ENCODE results near the gene SMAD6. TPM values are rescaled to one million over a fixed set of nuclear protein-coding genes. Genes with fewer than 3 reads are reported as not detected.

SMAD6 gene
- polyA plus RNA-seq, 1 donor, result 25.4 TPM

- no peak for DNase-seq
These were observed 508 bp upstream of the SMAD6 start for GRCh38 chr15:66701422-66702034.

DNA sequence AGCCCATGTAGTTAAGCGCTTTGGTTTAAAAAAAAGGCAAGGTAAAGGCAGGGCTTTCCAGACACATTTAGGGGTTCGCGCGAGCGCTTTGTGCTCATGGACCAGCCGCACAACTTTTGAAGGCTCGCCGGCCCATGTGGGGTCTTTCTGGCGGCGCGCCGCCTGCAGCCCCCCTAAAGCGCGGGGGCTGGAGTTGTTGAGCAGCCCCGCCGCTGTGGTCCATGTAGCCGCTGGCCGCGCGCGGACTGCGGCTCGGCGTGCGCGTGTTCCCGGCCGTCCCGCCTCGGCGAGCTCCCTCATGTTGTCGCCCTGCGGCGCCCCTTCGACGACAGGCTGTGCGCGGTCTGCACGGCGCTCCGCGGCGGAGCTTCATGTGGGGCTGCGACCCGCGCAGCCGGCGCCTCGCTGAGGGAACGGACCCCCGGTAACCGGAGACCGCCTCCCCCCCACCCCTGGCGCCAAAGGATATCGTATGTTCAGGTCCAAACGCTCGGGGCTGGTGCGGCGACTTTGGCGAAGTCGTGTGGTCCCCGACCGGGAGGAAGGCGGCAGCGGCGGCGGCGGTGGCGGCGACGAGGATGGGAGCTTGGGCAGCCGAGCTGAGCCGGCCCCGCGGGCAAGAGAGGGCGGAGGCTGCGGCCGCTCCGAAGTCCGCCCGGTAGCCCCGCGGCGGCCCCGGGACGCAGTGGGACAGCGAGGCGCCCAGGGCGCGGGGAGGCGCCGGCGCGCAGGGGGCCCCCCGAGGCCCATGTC, 927 bp downstream of the SMAD6 start:
- DNase-seq, result no peak

GRCh38 chr15:66703540-66703941, 1.5 kb downstream of the SMAD6 start:
- no peak for DNase-seq

DNA sequence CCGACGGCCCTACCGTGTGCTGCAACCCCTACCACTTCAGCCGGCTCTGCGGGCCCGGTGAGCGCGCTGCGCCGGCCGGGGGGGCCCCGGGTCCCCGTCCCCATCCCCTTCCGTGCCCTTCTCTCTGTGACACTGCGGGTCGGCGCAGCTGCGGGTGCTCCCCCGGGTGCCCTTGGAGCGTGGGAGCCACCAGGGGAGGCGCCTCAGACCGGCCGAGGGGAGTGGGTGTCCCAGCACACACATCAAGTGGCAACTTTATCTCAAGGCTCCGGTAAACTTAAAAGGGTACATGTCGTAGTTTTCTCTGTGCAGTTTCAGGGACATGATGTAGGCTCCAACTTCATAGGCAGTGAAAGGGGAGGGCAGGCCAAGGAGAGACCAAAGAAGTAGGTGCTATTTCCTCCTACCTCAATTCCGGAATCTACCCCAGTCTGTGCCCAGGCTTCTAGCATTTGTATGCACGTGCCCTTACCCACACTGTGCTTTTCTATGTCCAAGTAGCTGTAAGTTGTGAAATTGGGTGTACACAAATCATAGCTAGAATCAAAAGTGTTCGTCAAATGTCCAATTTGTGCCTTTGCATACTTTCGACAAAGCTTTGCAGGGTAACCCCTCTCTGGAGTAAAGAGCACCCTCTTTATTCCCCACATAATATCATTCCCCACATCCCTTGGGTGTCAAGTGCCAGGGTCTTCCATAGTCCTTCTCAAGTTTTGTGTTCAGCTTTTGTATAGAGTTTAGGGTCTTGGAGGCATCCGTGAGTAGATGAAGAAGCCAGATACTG, 2.2 kb downstream of the SMAD6 start:
- DNase-seq, result no peak

- DNase-seq, result no peak
These were observed 2.7 kb downstream of the SMAD6 start for GRCh38 chr15:66704803-66705153.

DNA sequence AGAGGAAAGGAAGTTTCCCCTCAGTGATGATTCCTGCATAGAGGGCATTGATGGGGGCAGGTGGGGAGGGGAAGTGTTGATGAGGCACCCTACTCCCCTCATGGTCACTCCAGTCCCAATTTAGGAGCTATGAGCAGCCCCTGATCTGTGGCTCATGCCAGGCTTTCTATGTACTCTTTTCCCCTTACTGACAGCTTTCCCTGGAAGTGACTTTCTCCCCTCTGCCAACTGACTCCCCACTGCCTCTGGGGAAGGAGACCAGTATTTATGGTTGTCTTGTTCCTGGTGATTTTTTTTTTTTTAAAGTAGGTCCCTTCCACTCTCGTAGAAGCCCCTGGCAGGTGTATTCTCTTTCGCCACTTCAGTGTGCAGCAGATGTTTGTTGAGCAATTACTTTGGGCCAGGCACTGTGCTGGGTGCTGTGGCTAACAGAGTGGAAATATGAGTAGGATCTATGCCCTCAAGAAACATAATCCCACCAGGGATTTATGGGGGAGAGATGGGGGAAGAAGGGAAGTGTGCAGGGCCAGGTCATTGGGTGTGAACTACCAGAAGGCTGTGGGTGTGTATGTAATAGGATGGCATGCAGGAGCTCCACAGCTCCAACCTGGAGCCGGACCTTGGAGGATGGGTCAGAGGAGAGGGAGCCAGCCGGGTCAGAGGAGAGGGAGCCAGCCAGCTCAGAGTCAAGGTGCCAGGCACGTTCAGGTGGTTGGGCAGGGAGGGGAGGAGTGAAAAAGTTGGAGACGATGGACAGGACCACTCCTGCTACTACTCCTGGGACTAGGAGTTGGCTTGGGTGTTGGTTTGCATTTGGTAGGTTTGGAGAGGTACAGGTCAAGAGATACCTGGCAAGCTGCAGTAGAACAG, 3.5 kb downstream of the SMAD6 start:
- DNase-seq, result no peak

DNA sequence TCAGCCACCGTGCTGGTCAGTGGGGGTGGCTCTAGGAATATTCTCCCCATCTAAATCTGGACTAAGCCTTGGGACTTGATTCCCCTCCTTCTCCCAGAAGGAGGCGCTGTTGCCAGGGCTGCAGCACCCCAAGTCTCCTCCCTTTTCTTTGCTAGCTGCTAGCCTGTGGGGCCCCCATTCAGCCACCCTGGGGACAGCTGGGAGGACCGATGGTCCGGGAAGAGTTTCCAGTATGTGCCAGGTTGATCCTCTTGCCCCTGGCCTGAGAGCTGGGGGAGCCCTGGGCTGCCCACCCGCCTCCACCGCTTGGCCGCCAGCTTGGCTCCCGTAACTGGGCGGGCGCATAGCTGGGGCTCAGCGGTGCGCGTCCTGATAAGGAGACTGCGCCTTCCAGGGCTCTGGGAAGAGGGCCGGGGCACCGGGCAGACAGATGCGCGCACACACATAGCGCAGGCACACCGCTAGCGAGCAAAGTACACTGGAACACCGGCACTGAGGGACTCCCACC, 4.2 kb downstream of the SMAD6 start:
- peak; percentile 64 for DNase-seq

DNA sequence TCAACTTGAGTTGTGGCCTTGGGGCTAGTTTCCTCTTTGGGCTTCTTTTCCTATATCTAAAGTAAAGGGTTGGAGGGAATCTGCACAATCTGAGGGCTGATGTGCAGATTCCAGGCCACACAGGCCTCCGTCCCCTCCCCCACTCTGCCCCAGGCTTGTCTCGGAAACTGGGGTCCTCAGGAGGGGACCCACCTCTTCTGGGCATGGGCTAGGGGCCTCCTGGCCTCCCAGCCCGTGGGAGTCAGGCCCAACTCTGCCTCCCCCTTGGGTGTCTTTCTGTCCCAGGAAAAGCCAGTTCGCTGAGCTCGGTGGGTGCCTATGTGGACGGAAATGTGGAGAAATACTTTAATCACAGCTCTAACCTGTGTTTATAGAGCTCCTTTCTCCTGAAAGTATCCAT, 4.8 kb downstream of the SMAD6 start:
- DNase-seq, result no peak

- DNase-seq, result peak; percentile 70
These were observed 5.5 kb downstream of the SMAD6 start for GRCh38 chr15:66707310-66708082.

DNA sequence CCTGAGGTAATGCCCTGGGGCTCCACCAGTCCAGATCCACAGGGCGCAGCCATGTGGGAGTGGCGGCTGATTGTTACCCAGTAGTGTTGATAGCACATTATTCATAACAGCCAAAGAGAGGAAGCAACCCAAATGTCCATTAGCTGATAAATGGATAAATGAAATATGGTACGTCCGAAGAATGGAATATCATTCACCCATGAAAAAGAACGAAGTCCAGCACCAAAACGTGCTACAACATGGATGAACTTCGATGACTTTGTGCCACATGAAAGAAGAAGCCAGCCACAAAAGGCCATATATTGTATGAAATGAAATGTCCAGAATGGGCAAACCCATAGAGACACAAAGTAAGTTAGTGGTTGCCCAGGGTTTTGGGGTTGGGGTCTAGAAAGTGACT, 6.4 kb downstream of the SMAD6 start:
- no peak for DNase-seq

GRCh38 chr15:66709884-66710283, 7.8 kb downstream of the SMAD6 start:
- DNase-seq, result no peak

- DNase-seq, result no peak
These were observed 9.2 kb downstream of the SMAD6 start for GRCh38 chr15:66711260-66711659.

GRCh38 chr15:66711862-66712261, 9.8 kb downstream of the SMAD6 start:
- DNase-seq, result no peak

DNA sequence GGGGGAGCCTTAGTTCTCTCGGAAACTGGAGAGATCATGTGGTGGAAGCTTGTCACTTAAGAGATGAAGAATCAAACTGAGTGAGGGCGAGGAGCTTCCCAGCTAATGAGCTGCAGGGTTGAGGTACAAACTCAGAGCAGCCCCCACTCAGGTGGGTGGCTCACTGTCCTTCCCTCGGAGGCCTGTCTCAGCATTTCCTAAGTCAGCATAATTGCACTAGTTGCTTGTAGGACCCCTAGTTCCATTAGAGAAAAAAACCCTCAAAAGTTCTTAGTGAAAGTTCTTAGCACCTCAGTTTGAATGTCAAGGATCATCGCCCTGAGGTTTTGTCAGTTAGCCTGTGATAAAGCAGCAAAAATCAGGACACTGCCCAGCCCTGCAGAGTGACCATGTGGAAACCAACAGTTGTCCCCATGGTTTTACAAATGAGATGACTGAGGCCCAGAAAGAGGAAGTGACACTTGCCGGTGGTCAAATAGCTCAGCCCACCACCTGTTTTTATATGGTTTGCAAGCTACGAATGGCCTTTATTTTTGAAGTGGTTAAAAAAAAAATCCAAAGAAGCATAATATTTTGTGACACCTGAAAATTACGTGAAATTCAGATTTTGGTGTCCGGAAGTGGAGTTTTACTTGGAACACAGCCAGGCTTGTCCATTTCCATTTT, 11.9 kb downstream of the SMAD6 start:
- no peak for DNase-seq

GRCh38 chr15:66714543-66714981, 12.5 kb downstream of the SMAD6 start:
- no peak for DNase-seq

- DNase-seq, result no peak
These were observed 13.2 kb downstream of the SMAD6 start for GRCh38 chr15:66715181-66715624.

DNA sequence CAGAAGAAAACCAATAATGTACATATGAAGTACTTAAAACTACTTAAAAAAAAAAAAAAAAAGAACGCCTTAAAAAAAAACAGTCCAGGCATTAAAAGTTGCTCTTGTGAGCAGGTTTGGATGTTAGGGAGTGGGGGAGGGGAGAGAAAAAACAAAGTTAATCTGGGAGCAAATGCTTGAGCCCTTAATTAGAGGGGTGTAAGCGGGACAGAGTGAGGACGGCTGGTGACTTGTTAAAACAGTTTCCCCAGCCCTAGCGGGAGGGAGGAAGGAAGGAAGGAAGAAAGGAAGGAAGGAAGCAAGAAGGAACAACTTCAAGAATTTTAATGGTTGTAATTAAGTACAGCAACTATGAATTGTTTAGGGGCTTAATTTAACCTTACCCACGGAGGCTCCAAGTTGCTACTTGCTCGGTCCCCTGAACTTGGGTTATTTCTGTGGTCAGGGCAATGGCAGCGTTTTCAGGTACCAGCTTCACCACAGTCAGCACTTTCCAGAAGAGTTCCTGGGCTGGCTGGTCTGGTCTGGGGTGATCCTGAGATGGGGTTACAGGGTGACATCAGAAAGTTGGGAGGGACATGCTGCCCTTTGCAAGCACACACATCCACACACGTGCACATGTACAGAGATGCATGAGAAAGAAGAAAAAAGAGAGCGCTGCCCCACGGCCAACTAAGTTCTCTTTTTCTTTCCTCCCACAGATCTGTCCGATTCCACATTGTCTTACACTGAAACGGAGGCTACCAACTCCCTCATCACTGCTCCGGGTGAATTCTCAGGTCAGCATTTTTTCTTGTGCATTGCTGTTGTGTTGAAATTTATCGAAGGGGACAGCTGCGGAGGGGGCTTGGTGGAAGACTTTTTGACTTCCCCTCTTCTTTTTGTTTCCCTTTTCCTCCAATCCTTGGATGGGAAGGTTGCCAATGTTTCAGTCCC, 14.0 kb downstream of the SMAD6 start:
- no peak for DNase-seq

DNA sequence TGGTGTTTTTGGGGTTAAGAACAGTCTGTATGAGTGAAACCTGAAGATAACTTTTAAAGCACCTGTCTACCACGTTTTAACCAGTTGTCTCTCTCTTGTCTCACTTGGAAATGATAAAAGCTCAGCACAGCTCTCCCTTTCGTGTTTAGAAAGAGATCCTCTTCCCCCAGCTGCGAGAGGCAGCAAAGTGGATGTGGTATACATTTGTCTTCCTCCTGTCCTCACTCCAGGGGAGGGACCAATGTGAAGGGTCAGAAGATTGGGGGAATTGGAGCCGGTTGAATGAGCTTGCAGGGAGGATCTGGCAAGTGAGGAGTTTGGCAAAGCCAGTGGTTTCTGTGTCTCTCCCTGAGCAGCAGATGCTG, 14.6 kb downstream of the SMAD6 start:
- no peak for DNase-seq

GRCh38 chr15:66718220-66718988, 16.4 kb downstream of the SMAD6 start:
- DNase-seq, result no peak

All from left kidney (tissue), 2 donors.